ENCODE data around the gene EEF1G.

The EEF1G gene

GRCh38 chr11:62556875-62557631, 16.6 kb downstream of the EEF1G start:
- Histone ChIP-seq H3K27ac (peak overlapping the region; percentile 93), H3K36me3 (ENCODE audit: insufficient read depth, low read length) (peaks cover 57% of the 10 kb centered on the region), H3K9me3 (ENCODE audit: low read depth, low read length) (no peaks in the 10 kb centered on the region), H3K9ac (ENCODE audit: insufficient read length) (no peak overlapping the region), H3K4me3 (0 out of 2 replicates have a peak overlapping the region, but pooled peaks have one; percentile 8)
- no peak for DNase-seq (ENCODE audit: low read depth, low spot score)
- TF ChIP-seq EZH2 (IDR thresholded peaks at IDR 0.05), result no peak
- no peak for TF ChIP-seq FOXP2 (optimal IDR thresholded peaks at IDR 0.05; ENCODE audit: control extremely low read depth, extremely low read length, insufficient read depth)
- no peak; the same call in 1 of the 2 replicates for TF ChIP-seq POLR2AphosphoS5 (IDR thresholded peaks at IDR 0.05; ENCODE audit: borderline replicate concordance, low read depth, low read length)

- H3K27ac ChIP-seq, result peak overlapping the region; percentile 93
- peaks cover 50% of the 10 kb centered on the region for H3K36me3 ChIP-seq (ENCODE audit: insufficient read depth, low read length)
- TF ChIP-seq EZH2 (IDR thresholded peaks at IDR 0.05) (no peak), POLR2AphosphoS5 (IDR thresholded peaks at IDR 0.05; ENCODE audit: borderline replicate concordance, low read depth, low read length) (peak; percentile 38; the same call in 1 of the 2 replicates), FOXP2 (optimal IDR thresholded peaks at IDR 0.05; ENCODE audit: control extremely low read depth, extremely low read length, insufficient read depth) (no peak)
- no peak overlapping the region for H3K9ac ChIP-seq (ENCODE audit: insufficient read length)
- 0 out of 2 replicates have a peak overlapping the region, but pooled peaks have one; percentile 8 for H3K4me3 ChIP-seq
- no peaks in the 10 kb centered on the region for H3K9me3 ChIP-seq (ENCODE audit: low read depth, low read length)
- DNase-seq (ENCODE audit: low read depth, low spot score), result no peak
These were observed 17.4 kb downstream of the EEF1G start for GRCh38 chr11:62556108-62556874.

DNA sequence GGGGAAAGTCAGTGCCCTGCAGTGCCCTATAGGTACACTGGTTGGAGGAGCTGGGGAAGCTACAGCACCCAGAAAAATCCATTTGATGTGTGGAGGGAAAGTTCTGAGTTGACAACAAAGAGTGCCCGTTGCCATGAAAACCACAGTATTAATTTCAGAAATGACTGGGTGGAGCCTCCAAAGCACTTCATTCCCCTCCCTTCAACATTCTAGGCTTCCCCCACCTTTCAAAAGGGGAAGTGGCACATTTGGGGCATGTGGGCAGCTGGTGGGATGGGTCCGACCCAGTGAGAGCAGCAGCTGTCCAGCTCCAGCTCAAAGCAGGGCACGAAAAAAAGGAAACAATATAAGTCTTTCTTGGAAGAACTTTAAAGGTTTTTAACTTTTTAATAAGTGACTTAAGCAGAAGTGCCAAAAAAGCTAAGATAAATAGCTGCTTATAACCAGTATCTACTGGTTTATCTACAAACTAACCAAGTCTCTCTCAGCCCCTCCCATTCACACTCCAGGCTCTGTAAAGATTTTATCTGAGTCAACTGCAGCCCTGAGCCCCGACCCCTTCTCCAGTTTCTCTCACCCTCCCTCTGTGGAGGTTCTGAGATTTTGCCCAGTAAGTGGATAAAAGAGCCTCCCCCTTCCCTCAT, 18.1 kb downstream of the EEF1G start:
- peaks cover 43% of the 10 kb centered on the region for H3K36me3 ChIP-seq (ENCODE audit: insufficient read depth, low read length)
- no peak for TF ChIP-seq EZH2 (IDR thresholded peaks at IDR 0.05)
- 0 out of 2 replicates have a peak, but pooled peaks have one; percentile 21 for TF ChIP-seq POLR2AphosphoS5 (IDR thresholded peaks at IDR 0.05; ENCODE audit: borderline replicate concordance, low read depth, low read length)

DNA sequence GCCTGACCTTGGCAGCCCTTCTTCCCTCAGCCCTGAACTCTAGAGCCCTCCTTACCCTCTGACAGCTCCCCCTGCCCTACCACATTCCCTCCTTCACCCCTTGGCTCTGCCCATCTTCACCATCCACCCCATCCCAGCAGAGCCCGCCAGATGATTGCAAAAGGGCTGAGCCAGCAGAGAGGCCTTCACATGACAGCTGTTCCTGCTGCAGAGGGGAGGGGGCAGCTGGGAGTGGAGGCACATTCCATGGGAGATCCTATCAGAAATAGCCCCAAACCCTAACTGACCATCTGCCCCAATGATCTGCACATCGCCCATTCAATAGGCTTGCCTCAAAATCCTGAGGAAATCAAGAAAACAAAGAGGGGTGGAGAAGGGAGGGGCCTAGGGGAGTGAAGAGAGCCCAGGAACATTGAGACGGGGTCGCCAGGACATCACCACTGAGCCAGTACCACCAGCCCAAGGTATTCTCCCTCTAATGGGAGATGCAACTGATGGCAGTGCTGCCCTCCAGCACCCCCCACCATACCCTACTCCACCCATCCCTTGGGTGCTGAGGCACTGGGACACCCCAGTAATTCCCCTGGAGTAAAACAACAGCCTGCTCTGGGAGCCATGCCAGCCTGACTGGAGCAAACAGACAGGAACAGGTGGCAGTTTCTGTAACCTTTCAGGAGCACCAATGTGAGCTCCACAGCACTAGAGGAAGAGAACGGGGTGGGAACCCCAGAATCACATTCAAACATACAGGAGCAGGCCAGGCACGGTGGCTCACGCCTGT, 19.1 kb downstream of the EEF1G start:
- no peak overlapping the region for H3K9ac ChIP-seq (ENCODE audit: insufficient read length)
- no peak for DNase-seq (ENCODE audit: low read depth, low spot score)
- peak overlapping the region; percentile 44 for H3K27ac ChIP-seq
- H3K9me3 ChIP-seq (ENCODE audit: low read depth, low read length), result no peaks in the 10 kb centered on the region
- H3K36me3 ChIP-seq (ENCODE audit: insufficient read depth, low read length), result peaks cover 33% of the 10 kb centered on the region
- no peak overlapping the region for H3K4me3 ChIP-seq
- TF ChIP-seq POLR2AphosphoS5 (IDR thresholded peaks at IDR 0.05; ENCODE audit: borderline replicate concordance, low read depth, low read length) (no peak), FOXP2 (optimal IDR thresholded peaks at IDR 0.05; ENCODE audit: control extremely low read depth, extremely low read length, insufficient read depth) (no peak), EZH2 (IDR thresholded peaks at IDR 0.05) (no peak)

More for the DNA sequence above, 18.1 kb downstream of the EEF1G start:
- peak overlapping the region; percentile 93 for H3K27ac ChIP-seq
- DNase-seq (ENCODE audit: low read depth, low spot score), result no peak
- H3K9me3 ChIP-seq (ENCODE audit: low read depth, low read length), result no peaks in the 10 kb centered on the region
- H3K4me3 ChIP-seq, result 0 out of 2 replicates have a peak overlapping the region, but pooled peaks have one; percentile 20
- H3K9ac ChIP-seq (ENCODE audit: insufficient read length), result no peak overlapping the region

GRCh38 chr11:62553839-62554361, 19.8 kb downstream of the EEF1G start:
- no peak for DNase-seq (ENCODE audit: low read depth, low spot score)
- H3K4me3 ChIP-seq, result no peak overlapping the region
- TF ChIP-seq EZH2 (IDR thresholded peaks at IDR 0.05), result no peak
- no peak for TF ChIP-seq POLR2AphosphoS5 (IDR thresholded peaks at IDR 0.05; ENCODE audit: borderline replicate concordance, low read depth, low read length)
- no peak for TF ChIP-seq FOXP2 (optimal IDR thresholded peaks at IDR 0.05; ENCODE audit: control extremely low read depth, extremely low read length, insufficient read depth)
- peaks cover 26% of the 10 kb centered on the region for H3K36me3 ChIP-seq (ENCODE audit: insufficient read depth, low read length)
- H3K9ac ChIP-seq (ENCODE audit: insufficient read length), result no peak overlapping the region
- H3K27ac ChIP-seq, result peak overlapping the region; percentile 98
- H3K9me3 ChIP-seq (ENCODE audit: low read depth, low read length), result no peaks in the 10 kb centered on the region

DNA sequence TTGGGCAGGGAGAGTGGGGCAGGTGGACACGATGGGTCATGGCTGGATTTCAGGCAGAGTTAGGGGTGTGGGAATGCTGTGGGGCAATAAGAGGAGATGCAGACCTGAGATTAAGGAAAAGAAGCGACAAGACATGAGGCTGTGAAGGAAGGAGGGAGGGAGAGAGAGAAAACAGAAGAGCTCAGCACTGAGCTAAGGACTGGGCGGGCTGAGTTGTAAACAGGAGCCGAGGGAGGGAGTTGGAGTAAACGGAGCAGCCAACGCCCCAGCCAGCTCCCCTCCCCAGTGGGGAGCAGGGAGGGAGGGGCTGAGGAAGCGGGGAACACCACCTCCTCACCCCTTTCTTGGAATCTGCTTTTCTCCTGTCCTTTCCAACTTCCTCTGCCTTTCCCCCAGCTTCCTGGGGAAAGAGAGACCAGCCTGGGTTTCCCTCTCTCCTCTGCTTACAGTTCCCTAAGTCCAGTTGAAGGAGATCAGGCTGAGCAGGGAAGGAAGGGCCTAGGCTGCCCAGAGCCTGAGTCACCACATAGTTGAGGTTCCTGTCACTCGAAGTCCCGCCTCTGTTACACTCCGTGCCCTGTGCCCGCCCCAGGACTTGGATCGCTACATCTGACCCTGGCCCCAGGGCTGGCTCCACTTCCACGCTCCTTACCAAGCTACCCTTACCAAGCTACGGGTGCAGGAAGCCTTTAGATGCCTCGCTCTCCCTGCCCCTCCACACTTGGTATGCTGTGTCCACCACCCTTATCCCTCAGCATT, 20.4 kb downstream of the EEF1G start:
- Histone ChIP-seq H3K4me3 (peak overlapping the region; percentile 70), H3K27ac (peak overlapping the region; percentile 98), H3K9me3 (ENCODE audit: low read depth, low read length) (no peaks in the 10 kb centered on the region), H3K9ac (ENCODE audit: insufficient read length) (peak overlapping the region; percentile 77), H3K36me3 (ENCODE audit: insufficient read depth, low read length) (peaks cover 20% of the 10 kb centered on the region)
- TF ChIP-seq POLR2AphosphoS5 (IDR thresholded peaks at IDR 0.05; ENCODE audit: borderline replicate concordance, low read depth, low read length) (no peak; the same call in 1 of the 2 replicates), EZH2 (IDR thresholded peaks at IDR 0.05) (no peak), FOXP2 (optimal IDR thresholded peaks at IDR 0.05; ENCODE audit: control extremely low read depth, extremely low read length, insufficient read depth) (peak; percentile 98)
- DNase-seq (ENCODE audit: low read depth, low spot score), result no peak

Data from SK-N-MC (cell line).